Measurements from ENCODE around the gene FRMD7. TPM values are rescaled to one million over a fixed set of nuclear protein-coding genes. Genes with fewer than 3 reads are reported as not detected.

Gene FRMD7
- total RNA-seq, 3 donors from 2014 or later (not counting 1 experiment from before 2014, with no cell fraction given) = not detected

DNA sequence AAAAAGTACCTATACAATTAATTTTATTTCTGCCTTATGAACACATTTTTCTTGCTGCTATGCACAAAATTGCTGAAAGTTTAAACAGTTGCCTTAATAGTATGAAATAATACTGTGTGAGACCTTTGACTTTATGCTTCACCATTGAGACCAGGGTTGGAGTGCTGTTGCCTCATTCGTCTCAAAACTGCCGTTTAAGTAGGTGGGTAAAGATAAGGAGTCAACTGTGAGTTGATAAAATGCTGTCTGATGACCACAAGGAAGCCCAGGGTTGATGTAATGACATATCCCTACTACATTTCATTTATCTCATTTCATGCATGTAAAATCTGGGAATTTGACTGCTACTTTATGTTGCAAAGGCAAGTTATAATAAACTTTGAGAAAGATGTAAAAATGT lies 81.3 kb downstream of the FRMD7 start:
- DNase-seq = no peak
- Histone ChIP-seq H3K9me3 (ENCODE audit: control insufficient read depth, insufficient read depth, low read length) (no peaks in the 10 kb centered on the region), H3K36me3 (ENCODE audit: control insufficient read depth, insufficient read depth, low read length) (no peaks in the 10 kb centered on the region), H3K4me1 (ENCODE audit: control insufficient read depth, insufficient read depth, low read length) (peaks cover 2% of the 10 kb centered on the region), H3K4me3 (ENCODE audit: low read length) (no peak overlapping the region), H3K27me3 (ENCODE audit: control insufficient read depth, insufficient read depth, low read length) (no peaks in the 10 kb centered on the region), H3K27ac (ENCODE audit: low read length) (no peak overlapping the region)
- H3K36me3 Mint-ChIP-seq = no peaks in the 10 kb centered on the region
- H3K27me3 Mint-ChIP-seq (ENCODE audit: low read depth in 2 of 2) = peaks cover 0 to 21% of the 10 kb centered on the region in 2 donors
- peaks cover 39 to 59% of the 10 kb centered on the region in 2 donors for H3K4me1 Mint-ChIP-seq
- no peak for ATAC-seq
- no peaks in the 10 kb centered on the region for H3K9me3 Mint-ChIP-seq
- WGBS (ENCODE audit: insufficient coverage) = no CpG with 5 or more reads among the region's 2 CpGs
- no peak overlapping the region for H3K4me3 Mint-ChIP-seq
- intact Hi-C loops (cut with micrococcal nuclease) = no loop called here
- TF ChIP-seq, protein P1, sequence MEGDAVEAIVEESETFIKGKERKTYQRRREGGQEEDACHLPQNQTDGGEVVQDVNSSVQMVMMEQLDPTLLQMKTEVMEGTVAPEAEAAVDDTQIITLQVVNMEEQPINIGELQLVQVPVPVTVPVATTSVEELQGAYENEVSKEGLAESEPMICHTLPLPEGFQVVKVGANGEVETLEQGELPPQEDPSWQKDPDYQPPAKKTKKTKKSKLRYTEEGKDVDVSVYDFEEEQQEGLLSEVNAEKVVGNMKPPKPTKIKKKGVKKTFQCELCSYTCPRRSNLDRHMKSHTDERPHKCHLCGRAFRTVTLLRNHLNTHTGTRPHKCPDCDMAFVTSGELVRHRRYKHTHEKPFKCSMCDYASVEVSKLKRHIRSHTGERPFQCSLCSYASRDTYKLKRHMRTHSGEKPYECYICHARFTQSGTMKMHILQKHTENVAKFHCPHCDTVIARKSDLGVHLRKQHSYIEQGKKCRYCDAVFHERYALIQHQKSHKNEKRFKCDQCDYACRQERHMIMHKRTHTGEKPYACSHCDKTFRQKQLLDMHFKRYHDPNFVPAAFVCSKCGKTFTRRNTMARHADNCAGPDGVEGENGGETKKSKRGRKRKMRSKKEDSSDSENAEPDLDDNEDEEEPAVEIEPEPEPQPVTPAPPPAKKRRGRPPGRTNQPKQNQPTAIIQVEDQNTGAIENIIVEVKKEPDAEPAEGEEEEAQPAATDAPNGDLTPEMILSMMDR (IDR thresholded peaks at IDR 0.05) = no peak
- no peak overlapping the region for H3K27ac Mint-ChIP-seq

DNA sequence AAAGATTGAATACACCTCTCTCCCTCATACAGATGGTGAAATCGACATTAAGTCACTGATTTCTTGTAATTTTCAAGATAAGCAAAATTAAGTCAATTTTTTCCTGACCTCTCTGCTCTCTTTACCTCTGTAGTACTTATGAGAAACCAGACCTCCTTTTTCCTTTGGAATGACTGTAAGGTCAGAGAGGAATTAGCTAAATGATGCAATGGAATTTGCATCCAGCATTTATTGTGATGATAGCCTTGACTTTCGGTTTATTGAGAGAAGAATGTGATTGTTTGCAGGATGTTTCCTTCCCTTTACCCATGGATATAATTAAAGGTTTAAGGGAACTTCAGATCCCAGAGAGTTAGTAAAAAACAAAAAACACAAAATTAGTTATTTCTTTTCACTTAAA lies 82.4 kb downstream of the FRMD7 start:
- Mint-ChIP-seq H3K27ac (peak overlapping the region in 1 of 2 donors; percentile 39), H3K4me1 (peaks cover 39 to 62% of the 10 kb centered on the region in 2 donors), H3K36me3 (no peaks in the 10 kb centered on the region), H3K9me3 (no peaks in the 10 kb centered on the region), H3K27me3 (ENCODE audit: low read depth in 2 of 2) (peaks cover 0 to 30% of the 10 kb centered on the region in 2 donors), H3K4me3 (no peak overlapping the region)
- Histone ChIP-seq H3K27me3 (ENCODE audit: control insufficient read depth, insufficient read depth, low read length) (no peaks in the 10 kb centered on the region), H3K4me1 (ENCODE audit: control insufficient read depth, insufficient read depth, low read length) (peaks cover 4% of the 10 kb centered on the region), H3K27ac (ENCODE audit: low read length) (no peak overlapping the region), H3K4me3 (ENCODE audit: low read length) (no peak overlapping the region), H3K9me3 (ENCODE audit: control insufficient read depth, insufficient read depth, low read length) (no peaks in the 10 kb centered on the region), H3K36me3 (ENCODE audit: control insufficient read depth, insufficient read depth, low read length) (no peaks in the 10 kb centered on the region)
- WGBS (ENCODE audit: insufficient coverage) = no CpG with 5 or more reads among the region's 2 CpGs
- TF ChIP-seq, protein P1 (IDR thresholded peaks at IDR 0.05) = no peak
- no peak for DNase-seq
- no peak for ATAC-seq
- intact Hi-C loops (cut with micrococcal nuclease) = no loop called here

DNA sequence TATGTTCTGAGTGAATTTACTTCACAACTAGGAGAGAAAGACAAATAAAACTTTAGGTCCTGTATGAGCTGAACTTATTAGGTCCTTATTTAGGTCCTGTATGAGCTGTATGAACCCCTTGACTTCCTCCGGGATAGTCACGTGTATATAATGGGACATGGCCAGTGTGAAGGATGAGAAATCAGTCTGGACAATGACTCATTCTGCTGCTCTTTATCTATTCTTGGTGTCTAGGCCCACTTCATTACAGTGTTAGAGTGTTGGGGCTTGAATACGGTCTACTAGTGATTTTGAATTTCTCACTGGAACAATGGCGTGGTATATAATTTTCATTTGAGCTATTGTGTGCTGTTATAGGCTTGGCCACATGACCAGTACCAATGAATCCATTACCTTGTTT lies 82.9 kb downstream of the FRMD7 start:
- Histone ChIP-seq H3K9me3 (ENCODE audit: control insufficient read depth, insufficient read depth, low read length) (no peaks in the 10 kb centered on the region), H3K36me3 (ENCODE audit: control insufficient read depth, insufficient read depth, low read length) (no peaks in the 10 kb centered on the region), H3K4me1 (ENCODE audit: control insufficient read depth, insufficient read depth, low read length) (peaks cover 4% of the 10 kb centered on the region), H3K27ac (ENCODE audit: low read length) (no peak overlapping the region), H3K4me3 (ENCODE audit: low read length) (no peak overlapping the region), H3K27me3 (ENCODE audit: control insufficient read depth, insufficient read depth, low read length) (no peaks in the 10 kb centered on the region)
- DNase-seq = no peak
- peaks cover 38 to 61% of the 10 kb centered on the region in 2 donors for H3K4me1 Mint-ChIP-seq
- TF ChIP-seq, protein P1 (IDR thresholded peaks at IDR 0.05) = no peak
- peaks cover 0 to 35% of the 10 kb centered on the region in 2 donors for H3K27me3 Mint-ChIP-seq (ENCODE audit: low read depth in 2 of 2)
- intact Hi-C loops (cut with micrococcal nuclease) = no loop called here
- H3K36me3 Mint-ChIP-seq = no peaks in the 10 kb centered on the region
- no peak for ATAC-seq
- H3K27ac Mint-ChIP-seq = no peak overlapping the region
- H3K9me3 Mint-ChIP-seq = no peaks in the 10 kb centered on the region
- no peak overlapping the region for H3K4me3 Mint-ChIP-seq
- WGBS (ENCODE audit: insufficient coverage) = 83% methylated on average over 2 of the region's 4 CpGs

DNA sequence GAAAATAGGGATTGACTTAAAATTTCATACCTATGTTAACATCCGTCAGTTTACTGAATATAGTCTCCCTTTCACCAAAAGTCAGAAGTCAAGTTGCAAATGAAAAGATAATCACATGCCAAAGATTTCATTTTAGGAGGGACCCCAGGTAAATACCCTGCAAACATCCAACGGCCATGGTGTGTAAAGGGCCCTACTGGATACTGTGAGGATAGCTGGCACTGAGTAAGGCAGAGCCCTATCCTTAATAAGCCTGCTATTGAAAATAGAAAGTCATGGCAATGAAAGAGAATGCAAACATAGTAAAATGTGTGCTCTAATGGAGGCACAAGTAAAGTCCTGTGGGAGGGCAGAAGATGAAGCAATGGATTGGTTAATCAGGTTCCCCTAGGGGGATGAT lies 83.8 kb downstream of the FRMD7 start:
- Mint-ChIP-seq H3K4me1 (peaks cover 44 to 56% of the 10 kb centered on the region in 2 donors), H3K36me3 (no peaks in the 10 kb centered on the region), H3K9me3 (no peaks in the 10 kb centered on the region), H3K27ac (peak overlapping the region; percentile 0 to 30), H3K4me3 (no peak overlapping the region), H3K27me3 (ENCODE audit: low read depth in 2 of 2) (peaks cover 0 to 35% of the 10 kb centered on the region in 2 donors)
- intact Hi-C loops (cut with micrococcal nuclease) = no loop called here
- Histone ChIP-seq H3K27me3 (ENCODE audit: control insufficient read depth, insufficient read depth, low read length) (no peaks in the 10 kb centered on the region), H3K36me3 (ENCODE audit: control insufficient read depth, insufficient read depth, low read length) (no peaks in the 10 kb centered on the region), H3K27ac (ENCODE audit: low read length) (no peak overlapping the region), H3K9me3 (ENCODE audit: control insufficient read depth, insufficient read depth, low read length) (no peaks in the 10 kb centered on the region), H3K4me1 (ENCODE audit: control insufficient read depth, insufficient read depth, low read length) (peaks cover 3% of the 10 kb centered on the region), H3K4me3 (ENCODE audit: low read length) (no peak overlapping the region)
- DNase-seq = no peak
- TF ChIP-seq, protein P1 (IDR thresholded peaks at IDR 0.05) = no peak
- WGBS (ENCODE audit: insufficient coverage) = 80% methylated on average over 1 of the region's 2 CpGs
- ATAC-seq = no peak
